HG02678 (cell line): ENCODE data around the gene EPB41.
"Not testable (repeated sequence)": the region's sequence is repeated elsewhere in the genome, so short reads cannot be mapped to it uniquely, and the experiment has no call there.

Experiments used
- ATAC-seq: cut with Tn5 transposase; IDR thresholded peaks from one replicate; pipeline ENCODE4 v1.9.1; 2021; ENCODE audit warnings: mild to moderate bottlenecking, moderate library complexity; ENCODE audit not compliant: unreplicated experiment

Gene EPB41

DNA sequence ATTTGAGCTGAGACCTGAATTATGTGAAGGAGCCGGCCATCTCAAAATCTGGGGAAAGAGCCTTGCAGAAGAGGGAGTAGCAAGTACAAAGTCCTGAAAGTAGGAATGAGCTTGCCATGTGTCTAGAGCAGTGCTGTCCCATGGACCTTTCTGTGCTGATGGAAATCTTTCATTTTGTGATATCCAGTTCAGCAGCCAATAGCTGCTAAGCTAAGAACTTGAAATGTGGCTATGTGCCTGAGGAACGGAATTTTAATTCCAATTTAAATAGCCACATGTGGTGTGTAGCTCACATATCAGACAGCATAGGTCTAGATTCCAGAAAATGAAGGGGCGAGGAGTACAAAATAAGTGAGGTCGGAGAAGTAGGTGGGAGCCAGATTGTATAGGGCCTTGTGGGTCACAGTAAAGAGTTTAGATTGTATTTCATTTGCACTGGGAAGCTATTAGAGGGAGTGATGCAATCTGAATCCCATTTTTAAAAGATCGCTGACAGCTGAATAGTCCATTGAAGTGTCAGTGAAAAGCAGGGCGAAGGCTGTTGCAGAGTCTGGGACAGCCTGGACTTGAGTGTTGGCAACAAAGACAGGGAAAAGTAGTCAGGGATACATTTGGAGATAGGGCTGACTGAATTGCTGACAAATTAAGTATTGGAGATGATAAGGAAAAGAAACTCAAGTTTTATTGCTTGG is 129.1 kb downstream of the EPB41 start:
- ATAC-seq: no peak

GRCh38 chr1:29044010-29044409 is 129.6 kb downstream of the EPB41 start:
- ATAC-seq: no peak

GRCh38 chr1:29045663-29046062 is 131.3 kb downstream of the EPB41 start:
- ATAC-seq: not testable (repeated sequence)

- no peak for ATAC-seq
Measured at GRCh38 chr1:29047142-29047541, 132.8 kb downstream of the EPB41 start.

DNA sequence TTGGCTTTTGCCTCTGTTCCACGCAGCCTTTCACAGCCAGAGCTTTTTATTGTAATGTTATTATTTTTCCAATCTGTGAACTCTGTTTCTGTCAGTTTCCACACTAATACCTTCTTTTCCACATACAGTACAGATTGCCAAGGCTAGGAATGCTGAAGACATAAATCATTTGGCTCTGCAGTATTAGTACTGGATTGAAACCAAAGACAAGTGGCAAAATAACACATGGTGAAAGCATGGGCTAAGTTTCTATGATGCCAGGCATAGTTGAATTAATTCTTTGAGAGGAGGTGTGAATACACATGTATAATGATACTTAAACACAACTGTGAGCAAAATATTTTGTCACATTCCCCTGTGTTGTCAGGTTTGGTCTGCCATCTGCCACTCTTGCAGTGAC is 135.8 kb downstream of the EPB41 start:
- ATAC-seq: no peak

- ATAC-seq: no peak
Measured at GRCh38 chr1:29052100-29052499, 137.7 kb downstream of the EPB41 start.

- no peak for ATAC-seq
Measured at GRCh38 chr1:29052941-29053340, 138.6 kb downstream of the EPB41 start.

DNA sequence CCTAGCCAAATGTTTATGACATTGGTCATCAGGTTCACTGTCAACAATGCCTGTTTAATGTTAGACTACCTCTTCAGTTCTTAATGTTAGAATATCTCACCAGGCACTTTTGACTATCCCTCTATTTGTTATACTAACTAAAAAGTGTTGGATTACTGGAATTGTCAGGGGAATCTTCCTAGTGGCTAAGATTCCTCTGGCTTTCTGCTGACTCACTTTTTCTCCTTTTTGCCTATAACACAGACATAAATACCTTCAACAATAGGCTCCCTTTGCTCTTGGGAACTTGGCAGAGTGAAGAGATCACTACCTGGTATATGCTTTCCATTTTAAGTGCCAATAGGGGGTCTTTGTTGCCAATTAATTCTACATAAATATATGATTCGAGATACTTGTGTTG is 140.8 kb downstream of the EPB41 start:
- no peak for ATAC-seq

GRCh38 chr1:29056256-29056655 is 141.9 kb downstream of the EPB41 start:
- no peak for ATAC-seq

GRCh38 chr1:29057700-29058099 is 143.3 kb downstream of the EPB41 start:
- no peak for ATAC-seq

DNA sequence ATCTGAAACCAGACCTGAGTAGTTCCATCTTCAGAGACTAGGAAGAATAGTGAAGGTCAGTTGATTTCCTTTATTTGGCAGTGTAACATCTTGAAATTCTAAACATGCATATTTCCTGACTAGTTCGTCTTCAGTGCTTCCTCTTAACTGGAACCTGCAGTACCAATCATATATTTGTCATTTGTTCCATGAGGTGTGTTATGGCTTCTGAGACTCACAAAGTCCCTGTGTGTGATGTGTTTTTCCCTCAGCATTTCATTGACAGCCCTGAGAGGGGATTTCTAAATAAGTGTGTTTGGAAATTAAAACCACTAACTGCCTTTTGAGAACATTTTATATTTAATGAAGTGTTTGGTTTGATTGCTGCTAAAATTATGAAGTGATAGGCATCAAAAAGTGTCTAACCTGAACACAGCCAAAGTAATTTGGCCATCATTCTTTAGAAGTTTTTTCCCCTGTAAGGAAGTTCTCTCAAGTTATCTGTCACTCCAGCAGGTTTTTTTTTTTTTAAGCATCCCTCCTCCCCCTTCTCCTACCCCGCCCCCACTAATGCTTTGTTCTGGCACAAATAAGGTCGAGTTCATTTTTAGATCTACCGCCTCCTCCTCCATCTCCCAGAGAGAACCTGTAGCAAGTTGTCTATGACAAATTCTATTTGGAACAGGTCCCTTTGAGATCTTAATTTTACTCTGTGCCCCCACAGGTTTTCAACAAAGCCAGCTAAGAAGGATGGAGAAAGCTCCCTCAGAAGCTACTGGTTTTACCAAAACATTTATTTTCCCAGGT is 148.0 kb downstream of the EPB41 start:
- no peak for ATAC-seq

DNA sequence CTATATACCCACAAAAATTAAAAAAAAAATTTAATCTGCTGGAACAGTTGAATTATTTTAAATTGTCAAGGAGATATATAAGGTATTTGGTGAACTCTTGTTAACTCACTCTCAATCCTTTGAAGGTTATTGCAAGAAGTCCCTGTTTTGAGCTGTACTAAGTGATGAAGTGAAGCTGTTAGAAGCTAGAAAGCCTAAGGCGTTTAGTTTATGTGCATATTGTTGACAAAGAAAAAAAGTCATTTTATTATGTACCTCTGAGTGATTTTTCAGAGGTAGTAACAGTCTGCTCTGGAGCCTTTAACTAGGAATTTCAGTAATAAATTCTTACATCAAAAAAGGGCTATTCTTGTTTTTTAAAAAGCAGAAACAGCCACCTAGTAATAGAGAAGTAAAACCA is 149.7 kb downstream of the EPB41 start:
- no peak for ATAC-seq

- ATAC-seq: no peak
Measured at GRCh38 chr1:29077155-29077554, 162.8 kb downstream of the EPB41 start.

- not testable (repeated sequence) for ATAC-seq
Measured at GRCh38 chr1:29079916-29080629, 165.7 kb downstream of the EPB41 start.

- ATAC-seq: no peak
Measured at GRCh38 chr1:29081201-29081600, 166.8 kb downstream of the EPB41 start.

DNA sequence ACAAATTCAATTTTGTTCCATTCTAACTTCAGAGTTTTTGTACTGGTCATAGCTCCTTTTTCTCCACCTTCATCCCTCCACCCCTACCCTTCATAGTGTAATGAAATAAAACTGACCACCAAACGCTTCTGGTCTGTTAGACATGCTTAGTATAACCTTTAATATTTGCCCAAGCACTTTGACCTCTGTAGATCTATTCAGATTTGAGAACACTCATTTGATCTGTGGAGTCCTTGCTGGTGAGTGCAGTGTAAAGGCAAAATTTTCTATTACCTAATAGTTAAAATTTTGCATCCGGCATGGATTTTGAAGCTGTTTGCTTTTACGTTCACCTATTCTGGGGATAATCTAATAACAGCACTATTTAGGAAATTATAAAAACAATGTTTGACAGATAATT is 168.2 kb downstream of the EPB41 start:
- ATAC-seq: no peak

- ATAC-seq: no peak
Measured at GRCh38 chr1:29083317-29084195, 169.2 kb downstream of the EPB41 start.

DNA sequence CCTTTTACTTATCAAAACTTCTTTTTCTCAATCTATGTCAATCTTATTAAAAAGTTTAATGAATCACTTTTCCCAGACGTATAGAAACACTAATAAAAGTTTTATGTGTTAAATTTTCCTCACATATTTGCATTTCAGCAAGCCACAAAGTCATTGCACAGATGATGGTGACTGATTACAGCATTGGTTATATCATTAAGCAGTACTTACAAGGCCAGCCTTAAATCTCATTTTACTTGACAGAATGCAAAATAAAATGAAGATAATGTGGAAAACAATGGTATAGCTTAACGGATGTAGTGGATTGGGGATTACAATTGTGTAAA is 169.8 kb downstream of the EPB41 start:
- ATAC-seq: no peak

DNA sequence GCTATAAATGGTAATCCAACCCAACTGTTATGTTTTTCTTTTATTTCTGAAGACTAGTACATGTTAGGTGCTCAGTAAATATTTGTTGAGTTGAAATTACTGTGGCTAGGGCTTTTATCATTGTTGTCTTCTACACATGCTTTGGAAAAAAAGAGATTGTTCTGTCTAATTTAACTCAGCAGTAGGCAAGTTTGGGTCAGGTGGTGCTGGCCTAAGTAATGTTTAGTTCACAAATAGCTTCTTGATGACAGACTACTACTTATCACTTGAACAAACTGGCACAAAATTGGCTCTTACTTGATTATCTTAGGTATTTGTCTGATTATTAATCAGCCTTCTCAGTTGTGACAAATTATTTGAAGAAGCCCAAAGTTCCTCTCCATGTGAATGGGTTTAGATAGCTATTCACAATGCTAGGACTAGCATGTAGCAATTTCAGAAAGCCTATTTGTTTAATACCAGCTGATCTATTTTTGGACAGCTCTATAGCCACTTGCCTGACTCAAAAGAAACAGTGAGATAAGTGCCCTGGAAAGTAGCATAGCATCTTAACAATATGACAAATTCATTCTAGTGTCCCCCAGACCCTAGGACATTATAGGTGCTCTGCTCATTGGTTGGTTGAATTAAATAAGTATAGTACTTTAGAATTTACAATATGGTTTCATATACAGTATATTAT is 176.7 kb downstream of the EPB41 start:
- ATAC-seq: no peak

- not testable (repeated sequence) for ATAC-seq
Measured at GRCh38 chr1:29092704-29093103, 178.3 kb downstream of the EPB41 start.
